Activated T-helper 17 cell treated with anti-CD3 and anti-CD28 coated beads, Interleukin-2, amount 50 U/mL, for 72 hours (primary cell): ENCODE measurements around the gene PYDC2. TPM values are rescaled to one million over a fixed set of nuclear protein-coding genes. Genes with fewer than 3 reads are reported as not detected.
A peak's percentile ranks its signal among the peaks of the same experiment; 100 is the strongest.
"Not testable (repeated sequence)": the region's sequence is repeated elsewhere in the genome, so short reads cannot be mapped to it uniquely, and the experiment has no call there.

ENCODE experiments used
- ATAC-seq: fragments of 150-1000 bp; cut with Tn5 transposase; replicated peaks from 2 replicates; pipeline ENCODE4 v1.10.0; 2021; ENCODE audit warnings: mild to moderate bottlenecking, moderate library complexity
- H3K27ac Mint-ChIP-seq: one replicate; pipeline ENCODE4 v1.8.0; 2022; ENCODE audit warnings: mixed read lengths
- H3K27me3 Mint-ChIP-seq: one replicate; pipeline ENCODE4 v1.8.0; 2022; ENCODE audit warnings: mixed read lengths
- H3K36me3 Mint-ChIP-seq: one replicate; pipeline ENCODE4 v1.8.0; 2022; ENCODE audit warnings: low read depth, mild to moderate bottlenecking, mixed read lengths
- H3K4me1 Mint-ChIP-seq: one replicate; pipeline ENCODE4 v1.8.0; 2022; ENCODE audit warnings: mixed read lengths
- H3K4me3 Mint-ChIP-seq: one replicate; pipeline ENCODE4 v1.8.0; 2022; ENCODE audit warnings: mild to moderate bottlenecking, mixed read lengths
- H3K9me3 Mint-ChIP-seq: one replicate; pipeline ENCODE4 v1.8.0; 2022; ENCODE audit warnings: mixed read lengths
- total RNA-seq, 2 donors: library from RNA; stranded (reverse); gene quantifications; one replicate each; pipeline ENCODE4 v1.2.3, GENCODE V29; 2022

Gene PYDC2
- total RNA-seq, 2 donors from 2014 or later: not detected

DNA sequence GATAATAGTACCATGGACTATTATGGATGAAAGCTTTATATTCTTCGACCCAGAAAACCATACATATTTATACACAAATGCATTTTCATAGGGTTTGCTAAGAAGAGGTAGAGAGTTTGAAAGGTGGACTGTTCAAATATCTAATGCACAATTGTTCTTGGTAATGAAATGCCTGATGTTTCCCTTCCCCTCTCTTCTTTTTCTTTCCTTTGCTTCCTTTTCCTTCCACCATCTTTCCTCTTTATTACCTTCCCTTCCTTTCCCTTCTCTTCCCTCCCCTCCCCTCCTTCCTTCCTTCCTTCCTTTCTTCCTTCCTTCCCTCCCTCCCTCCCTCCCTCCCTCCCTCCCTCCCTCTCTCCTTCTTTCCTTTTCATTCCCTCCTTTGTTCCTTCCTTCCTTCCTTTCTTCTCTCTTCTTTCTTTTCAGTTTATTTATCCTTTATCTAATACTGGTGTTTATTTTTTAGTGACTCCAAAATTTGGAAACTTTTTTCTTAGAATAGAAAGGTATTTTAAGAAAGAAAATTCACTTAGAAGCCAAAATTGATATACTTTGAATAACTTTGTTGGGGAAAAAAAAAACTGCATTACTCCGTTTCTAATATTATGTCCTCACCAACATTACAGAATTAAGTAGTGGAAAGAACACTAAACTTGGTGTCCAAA, 22.7 kb upstream of the PYDC2 start:
- peaks cover 10% of the 10 kb centered on the region for H3K9me3 Mint-ChIP-seq
- H3K36me3 Mint-ChIP-seq: no peaks in the 10 kb centered on the region
- no peak overlapping the region for H3K27ac Mint-ChIP-seq
- H3K27me3 Mint-ChIP-seq: no peaks in the 10 kb centered on the region
- ATAC-seq: no peak
- H3K4me3 Mint-ChIP-seq: no peak overlapping the region
- no peaks in the 10 kb centered on the region for H3K4me1 Mint-ChIP-seq

GRCh38 chr3:191440532-191440931, 20.4 kb upstream of the PYDC2 start:
- H3K27me3 Mint-ChIP-seq: no peaks in the 10 kb centered on the region
- H3K9me3 Mint-ChIP-seq: peaks cover 10% of the 10 kb centered on the region
- ATAC-seq: no peak
- H3K4me1 Mint-ChIP-seq: no peaks in the 10 kb centered on the region
- no peak overlapping the region for H3K27ac Mint-ChIP-seq
- H3K4me3 Mint-ChIP-seq: no peak overlapping the region
- no peaks in the 10 kb centered on the region for H3K36me3 Mint-ChIP-seq

DNA sequence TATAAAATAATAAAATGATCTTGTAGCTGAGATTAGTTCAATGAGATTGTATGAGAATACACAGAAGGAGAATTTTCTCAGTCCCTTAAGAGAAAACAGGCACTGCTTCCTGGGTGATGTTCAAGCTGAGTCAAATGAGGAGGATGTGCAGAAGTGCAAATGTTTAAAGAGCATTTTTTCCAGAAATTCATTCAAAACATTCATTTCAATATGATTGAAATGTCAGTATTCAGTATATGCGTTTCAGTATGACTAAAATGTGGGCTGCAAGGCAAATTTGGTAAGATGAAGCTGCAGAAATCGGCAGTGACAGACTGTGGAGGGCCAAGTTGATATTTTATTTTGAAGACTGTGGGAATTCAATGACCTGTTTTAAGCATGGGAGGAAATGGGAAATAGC, 19.3 kb upstream of the PYDC2 start:
- Mint-ChIP-seq H3K4me1 (no peaks in the 10 kb centered on the region), H3K27ac (no peak overlapping the region), H3K36me3 (no peaks in the 10 kb centered on the region), H3K9me3 (peaks cover 10% of the 10 kb centered on the region), H3K27me3 (no peaks in the 10 kb centered on the region), H3K4me3 (no peak overlapping the region)
- peak; percentile 21 for ATAC-seq

DNA sequence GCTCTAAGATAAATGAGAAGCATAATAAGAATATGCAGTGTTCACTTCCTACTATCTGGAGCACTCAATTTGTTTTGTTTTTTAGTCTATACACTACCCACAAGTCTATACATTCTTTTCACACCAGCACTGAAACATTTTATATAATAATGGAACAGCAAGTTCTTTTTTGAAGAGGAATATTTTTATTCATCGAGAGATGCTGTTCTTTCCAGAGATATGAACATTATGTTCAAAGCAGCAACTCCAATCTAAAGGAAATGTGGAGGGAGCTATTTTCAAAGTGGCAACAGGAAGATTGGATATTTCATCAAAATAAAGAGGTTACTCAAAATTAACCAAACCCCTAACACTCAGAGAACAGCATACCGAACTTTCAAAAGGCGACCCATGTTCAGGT, 16.4 kb upstream of the PYDC2 start:
- Mint-ChIP-seq H3K4me1 (no peaks in the 10 kb centered on the region), H3K4me3 (no peak overlapping the region), H3K36me3 (no peaks in the 10 kb centered on the region), H3K27ac (no peak overlapping the region), H3K27me3 (no peaks in the 10 kb centered on the region), H3K9me3 (peaks cover 10% of the 10 kb centered on the region)
- ATAC-seq: no peak

GRCh38 chr3:191449256-191449655, 11.7 kb upstream of the PYDC2 start:
- H3K36me3 Mint-ChIP-seq: no peaks in the 10 kb centered on the region
- H3K27me3 Mint-ChIP-seq: no peaks in the 10 kb centered on the region
- H3K4me3 Mint-ChIP-seq: no peak overlapping the region
- no peak for ATAC-seq
- H3K4me1 Mint-ChIP-seq: no peaks in the 10 kb centered on the region
- no peak overlapping the region for H3K27ac Mint-ChIP-seq
- peaks cover 6% of the 10 kb centered on the region for H3K9me3 Mint-ChIP-seq

- Mint-ChIP-seq H3K27ac (no peak overlapping the region), H3K27me3 (no peaks in the 10 kb centered on the region), H3K4me3 (no peak overlapping the region), H3K36me3 (no peaks in the 10 kb centered on the region), H3K9me3 (peaks cover 6% of the 10 kb centered on the region), H3K4me1 (no peaks in the 10 kb centered on the region)
- no peak for ATAC-seq
Observed at GRCh38 chr3:191455257-191455952, 5.6 kb upstream of the PYDC2 start.

GRCh38 chr3:191460360-191460759, 603 bp upstream of the PYDC2 start:
- Mint-ChIP-seq H3K27ac (no peak overlapping the region), H3K4me1 (no peaks in the 10 kb centered on the region), H3K4me3 (no peak overlapping the region), H3K9me3 (no peaks in the 10 kb centered on the region), H3K27me3 (no peaks in the 10 kb centered on the region), H3K36me3 (no peaks in the 10 kb centered on the region)
- no peak for ATAC-seq

GRCh38 chr3:191470080-191470479, 9.1 kb downstream of the PYDC2 start:
- Mint-ChIP-seq H3K4me1 (no peaks in the 10 kb centered on the region), H3K27ac (no peak overlapping the region), H3K4me3 (no peak overlapping the region), H3K36me3 (no peaks in the 10 kb centered on the region), H3K27me3 (no peaks in the 10 kb centered on the region), H3K9me3 (peaks cover 4% of the 10 kb centered on the region)
- no peak for ATAC-seq

DNA sequence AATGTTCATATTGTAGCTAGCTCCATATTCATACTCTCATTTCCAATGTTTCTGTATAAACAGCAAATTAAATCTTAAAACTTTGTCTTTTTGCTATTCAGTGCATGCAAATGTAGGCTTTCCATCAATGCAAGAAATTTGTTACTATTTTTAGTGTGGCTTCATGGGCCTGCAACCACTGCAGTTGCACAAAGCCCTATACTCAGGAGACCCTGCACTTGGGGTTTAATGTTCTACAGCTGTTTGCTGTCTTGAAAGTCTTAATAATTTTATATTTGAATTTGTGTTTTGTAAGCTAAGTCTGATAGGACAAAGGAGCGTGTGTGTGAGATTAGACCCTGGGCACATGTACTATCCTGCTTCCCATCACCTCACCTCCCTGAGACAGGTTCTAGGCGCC, 9.6 kb downstream of the PYDC2 start:
- no peak overlapping the region for H3K4me3 Mint-ChIP-seq
- H3K27me3 Mint-ChIP-seq: no peaks in the 10 kb centered on the region
- H3K27ac Mint-ChIP-seq: no peak overlapping the region
- no peaks in the 10 kb centered on the region for H3K4me1 Mint-ChIP-seq
- H3K9me3 Mint-ChIP-seq: peaks cover 4% of the 10 kb centered on the region
- H3K36me3 Mint-ChIP-seq: no peaks in the 10 kb centered on the region
- ATAC-seq: no peak

- no peak overlapping the region for H3K4me3 Mint-ChIP-seq
- H3K4me1 Mint-ChIP-seq: no peaks in the 10 kb centered on the region
- peaks cover under 1% of the 10 kb centered on the region for H3K9me3 Mint-ChIP-seq
- ATAC-seq: no peak
- no peak overlapping the region for H3K27ac Mint-ChIP-seq
- no peaks in the 10 kb centered on the region for H3K27me3 Mint-ChIP-seq
- no peaks in the 10 kb centered on the region for H3K36me3 Mint-ChIP-seq
Observed at GRCh38 chr3:191473661-191474198, 12.8 kb downstream of the PYDC2 start.

DNA sequence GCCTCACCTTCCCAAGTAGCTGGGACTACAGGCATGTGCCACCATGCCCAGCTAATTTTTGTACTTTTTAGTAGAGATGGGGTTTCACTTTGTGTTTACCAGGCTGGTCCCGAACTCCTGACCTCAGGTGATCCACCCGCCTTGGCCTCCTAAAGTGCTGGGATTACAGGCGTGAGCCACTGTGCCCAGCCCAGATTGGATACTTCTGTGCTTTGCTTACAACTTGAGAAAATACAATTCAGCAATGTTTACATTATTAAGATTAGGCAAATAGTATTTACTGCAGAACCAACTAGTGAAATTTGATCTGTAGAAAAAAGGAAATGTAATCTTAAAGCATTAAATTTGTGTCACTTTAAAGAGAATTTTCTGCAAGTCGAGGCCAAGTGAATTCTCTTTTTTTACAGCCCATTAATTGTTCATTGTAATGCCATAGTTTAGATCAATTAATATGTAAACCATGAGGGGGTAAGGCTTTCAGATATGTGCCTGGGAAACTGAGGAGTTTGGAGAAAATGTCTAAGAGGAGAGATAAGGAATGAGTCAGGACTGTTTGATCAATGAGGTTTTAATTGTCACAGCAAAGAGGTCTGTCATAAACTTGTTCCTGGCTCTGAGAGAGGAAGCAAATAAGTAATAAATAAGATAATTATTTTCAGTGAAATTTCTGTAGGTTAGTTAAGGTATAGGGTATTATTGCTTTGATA, 15.3 kb downstream of the PYDC2 start:
- H3K36me3 Mint-ChIP-seq: no peaks in the 10 kb centered on the region
- ATAC-seq: no peak
- H3K27ac Mint-ChIP-seq: no peak overlapping the region
- H3K9me3 Mint-ChIP-seq: peaks cover 4% of the 10 kb centered on the region
- H3K4me1 Mint-ChIP-seq: no peaks in the 10 kb centered on the region
- H3K4me3 Mint-ChIP-seq: no peak overlapping the region
- H3K27me3 Mint-ChIP-seq: no peaks in the 10 kb centered on the region

DNA sequence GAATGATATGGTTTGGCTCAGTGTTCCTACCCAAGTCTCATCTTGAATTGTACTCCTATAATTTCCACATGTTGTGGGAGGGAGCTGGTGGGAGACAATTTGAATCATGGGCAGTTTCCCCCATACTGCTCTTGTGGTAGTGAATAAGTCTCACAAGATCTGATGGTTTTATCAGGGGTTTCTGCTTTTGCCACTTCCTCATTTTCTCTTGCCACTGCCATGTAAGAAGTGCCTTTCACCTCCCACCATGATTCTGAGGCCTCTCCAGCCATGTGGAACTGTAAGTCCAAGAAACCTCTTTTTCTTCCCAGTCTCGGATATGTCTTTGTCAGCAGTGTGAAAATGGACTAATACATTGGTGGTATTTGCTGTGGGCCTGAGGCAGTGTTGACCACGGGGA, 23.0 kb downstream of the PYDC2 start:
- H3K36me3 Mint-ChIP-seq, H3K4me1 Mint-ChIP-seq, ATAC-seq, H3K27me3 Mint-ChIP-seq, H3K4me3 Mint-ChIP-seq, H3K27ac Mint-ChIP-seq: not testable (repeated sequence)
- peaks cover 16% of the 10 kb centered on the region for H3K9me3 Mint-ChIP-seq

GRCh38 chr3:191484461-191484860, 23.5 kb downstream of the PYDC2 start:
- H3K4me1 Mint-ChIP-seq: no peaks in the 10 kb centered on the region
- no peak for ATAC-seq
- no peaks in the 10 kb centered on the region for H3K36me3 Mint-ChIP-seq
- H3K4me3 Mint-ChIP-seq: no peak overlapping the region
- no peaks in the 10 kb centered on the region for H3K27me3 Mint-ChIP-seq
- H3K9me3 Mint-ChIP-seq: peaks cover 16% of the 10 kb centered on the region
- no peak overlapping the region for H3K27ac Mint-ChIP-seq

DNA sequence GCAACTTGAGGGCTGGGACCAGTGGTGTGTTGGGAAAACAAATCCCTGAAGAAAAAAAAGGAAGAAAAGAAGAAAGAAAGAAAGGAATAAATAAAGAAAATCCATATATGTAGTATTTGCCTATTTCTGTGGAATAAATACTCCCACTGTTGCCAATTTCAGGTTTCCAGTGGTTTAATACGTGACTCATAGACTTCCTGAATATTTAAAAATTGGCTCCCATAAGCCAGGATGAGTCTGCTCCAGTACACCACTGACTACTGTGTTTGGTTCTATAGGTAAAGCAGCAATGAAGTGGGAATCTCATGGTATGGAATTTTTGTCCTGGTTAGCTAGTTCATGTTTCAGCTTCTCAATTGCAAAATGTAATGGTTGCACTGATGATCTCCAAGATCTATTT, 31.6 kb downstream of the PYDC2 start:
- H3K27ac Mint-ChIP-seq: no peak overlapping the region
- H3K9me3 Mint-ChIP-seq: peaks cover 2% of the 10 kb centered on the region
- H3K4me3 Mint-ChIP-seq: no peak overlapping the region
- no peaks in the 10 kb centered on the region for H3K27me3 Mint-ChIP-seq
- no peaks in the 10 kb centered on the region for H3K4me1 Mint-ChIP-seq
- no peaks in the 10 kb centered on the region for H3K36me3 Mint-ChIP-seq
- ATAC-seq: no peak

GRCh38 chr3:191493336-191493735, 32.4 kb downstream of the PYDC2 start:
- Mint-ChIP-seq H3K27me3 (no peaks in the 10 kb centered on the region), H3K4me3 (no peak overlapping the region), H3K4me1 (no peaks in the 10 kb centered on the region), H3K36me3 (no peaks in the 10 kb centered on the region), H3K27ac (no peak overlapping the region), H3K9me3 (no peaks in the 10 kb centered on the region)
- no peak for ATAC-seq
